ENCODE measurements around the gene PSME3IP1. TPM values are rescaled to one million over a fixed set of nuclear protein-coding genes. Genes with fewer than 3 reads are reported as not detected.

Gene PSME3IP1
- polyA plus RNA-seq, 1 of the 3 experiments (the other 2 are of a cell fraction), result 80.9 TPM

DNA sequence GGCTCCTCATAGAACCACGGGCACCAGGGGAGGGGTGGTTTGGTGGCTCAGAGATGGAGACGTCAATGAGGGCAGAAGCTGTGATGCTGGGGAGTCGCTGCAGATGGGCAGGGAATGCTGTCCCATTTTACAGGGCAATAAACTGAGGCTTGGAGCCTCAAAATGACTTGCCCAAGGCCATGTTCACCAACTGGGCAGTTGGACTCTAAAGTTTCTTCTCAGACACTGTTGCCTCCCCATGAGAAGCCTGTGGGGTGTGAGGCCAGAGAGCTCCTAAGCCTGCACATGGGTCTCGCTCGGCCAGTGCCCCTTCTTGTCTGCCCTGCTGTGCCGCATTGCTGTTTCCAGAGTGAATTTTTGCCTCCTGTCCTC lies 54.9 kb downstream of the PSME3IP1 start (continued):
- TF ChIP-seq RCOR1 (IDR thresholded peaks at IDR 0.05; ENCODE audit: low read length) (no peak), FOXJ3 (CRISPR knock-in tag; IDR thresholded peaks at IDR 0.05) (no peak), POLR2AphosphoS5 (IDR thresholded peaks at IDR 0.05; ENCODE audit: low read depth, low read length) (no peak), GABPA (IDR thresholded peaks at IDR 0.05; ENCODE audit: low read depth) (no peak), EP300 (IDR thresholded peaks at IDR 0.05; ENCODE audit: borderline replicate concordance in 1 of 2, low read depth in 1 of 2, low read length in 1 of 2) (no peak), RFX5 (IDR thresholded peaks at IDR 0.05; ENCODE audit: low read length) (no peak), YY1 (IDR thresholded peaks at IDR 0.05; ENCODE audit: low read depth) (no peak), MXI1 (IDR thresholded peaks at IDR 0.05; ENCODE audit: low read depth, low read length) (no peak), RXRA (IDR thresholded peaks at IDR 0.05; ENCODE audit: borderline replicate concordance, low read depth) (no peak), SIN3A (IDR thresholded peaks at IDR 0.05; ENCODE audit: borderline replicate concordance, low read depth, low read length) (no peak), EZH2phosphoT487 (IDR thresholded peaks at IDR 0.05; ENCODE audit: borderline replicate concordance, low read depth) (no peak)
- TF ChIP-seq, protein P1, sequence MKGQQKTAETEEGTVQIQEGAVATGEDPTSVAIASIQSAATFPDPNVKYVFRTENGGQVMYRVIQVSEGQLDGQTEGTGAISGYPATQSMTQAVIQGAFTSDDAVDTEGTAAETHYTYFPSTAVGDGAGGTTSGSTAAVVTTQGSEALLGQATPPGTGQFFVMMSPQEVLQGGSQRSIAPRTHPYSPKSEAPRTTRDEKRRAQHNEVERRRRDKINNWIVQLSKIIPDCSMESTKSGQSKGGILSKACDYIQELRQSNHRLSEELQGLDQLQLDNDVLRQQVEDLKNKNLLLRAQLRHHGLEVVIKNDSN (IDR thresholded peaks at IDR 0.05; ENCODE audit: borderline replicate concordance, low read depth), result no peak

DNA sequence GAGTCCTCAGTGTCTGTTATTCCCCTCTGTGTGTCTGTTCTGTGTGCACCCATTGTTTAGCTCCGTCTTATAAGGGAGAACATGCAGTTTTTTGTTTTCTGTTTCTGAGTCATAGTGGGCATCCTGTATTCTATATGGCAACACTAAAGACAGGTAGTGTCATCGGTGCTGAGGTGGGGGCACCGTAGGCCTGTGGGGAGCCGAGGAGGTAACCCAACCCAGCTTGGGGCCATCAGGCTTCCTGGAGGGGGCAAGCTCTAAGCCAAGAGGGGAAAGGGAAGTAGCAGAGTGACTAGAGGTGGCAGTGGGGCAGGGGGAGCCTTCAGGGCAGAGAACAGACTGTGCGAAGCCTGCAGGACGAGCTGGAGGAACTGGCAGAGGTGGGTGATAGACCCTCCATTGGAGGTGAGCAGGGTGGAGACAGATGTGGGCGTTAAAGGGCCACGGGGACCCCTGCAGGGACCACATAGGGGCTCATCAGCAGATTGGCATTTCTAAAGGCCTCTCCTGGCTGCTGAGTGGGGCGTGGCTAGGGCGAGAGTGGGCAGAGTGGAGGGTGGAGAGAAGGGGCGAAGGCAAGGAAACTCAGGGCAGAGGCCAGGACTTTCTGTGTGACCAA lies 57.0 kb downstream of the PSME3IP1 start:
- H3K4me1 ChIP-seq (ENCODE audit: control insufficient read depth in 1 of 2, insufficient read depth in 2 of 2, low read depth in 1 of 2, low read length in 1 of 2), result peaks cover 0 to 4% of the 10 kb centered on the region in 2 experiments; a peak in 1 of 4 replicates
- no peaks in the 10 kb centered on the region for H3K9me3 ChIP-seq
- POLR2A ChIA-PET, result no interaction called here
- no peak overlapping the region for H3K4me3 ChIP-seq (ENCODE audit: low read depth in 2 of 2, low read length in 1 of 2)
- CTCF ChIA-PET, result interaction anchor here (1.2 to 1.3 kb wide), 2 partner anchors 37 to 42 kb away, joined by 3 read pairs; partner anchors contain the start of gene CPNE2
- no peak overlapping the region for H3K9ac ChIP-seq
- no peaks in the 10 kb centered on the region for H3K79me2 ChIP-seq (ENCODE audit: insufficient read depth)
- H3K9me2 ChIP-seq, result no peaks in the 10 kb centered on the region
- no peaks in the 10 kb centered on the region for H4K20me1 ChIP-seq (ENCODE audit: insufficient read depth)
- TF ChIP-seq, protein P2, sequence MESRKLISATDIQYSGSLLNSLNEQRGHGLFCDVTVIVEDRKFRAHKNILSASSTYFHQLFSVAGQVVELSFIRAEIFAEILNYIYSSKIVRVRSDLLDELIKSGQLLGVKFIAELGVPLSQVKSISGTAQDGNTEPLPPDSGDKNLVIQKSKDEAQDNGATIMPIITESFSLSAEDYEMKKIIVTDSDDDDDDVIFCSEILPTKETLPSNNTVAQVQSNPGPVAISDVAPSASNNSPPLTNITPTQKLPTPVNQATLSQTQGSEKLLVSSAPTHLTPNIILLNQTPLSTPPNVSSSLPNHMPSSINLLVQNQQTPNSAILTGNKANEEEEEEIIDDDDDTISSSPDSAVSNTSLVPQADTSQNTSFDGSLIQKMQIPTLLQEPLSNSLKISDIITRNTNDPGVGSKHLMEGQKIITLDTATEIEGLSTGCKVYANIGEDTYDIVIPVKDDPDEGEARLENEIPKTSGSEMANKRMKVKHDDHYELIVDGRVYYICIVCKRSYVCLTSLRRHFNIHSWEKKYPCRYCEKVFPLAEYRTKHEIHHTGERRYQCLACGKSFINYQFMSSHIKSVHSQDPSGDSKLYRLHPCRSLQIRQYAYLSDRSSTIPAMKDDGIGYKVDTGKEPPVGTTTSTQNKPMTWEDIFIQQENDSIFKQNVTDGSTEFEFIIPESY (IDR thresholded peaks at IDR 0.05; ENCODE audit: borderline replicate concordance, low read depth), result no peak
- TF ChIP-seq, protein P3, sequence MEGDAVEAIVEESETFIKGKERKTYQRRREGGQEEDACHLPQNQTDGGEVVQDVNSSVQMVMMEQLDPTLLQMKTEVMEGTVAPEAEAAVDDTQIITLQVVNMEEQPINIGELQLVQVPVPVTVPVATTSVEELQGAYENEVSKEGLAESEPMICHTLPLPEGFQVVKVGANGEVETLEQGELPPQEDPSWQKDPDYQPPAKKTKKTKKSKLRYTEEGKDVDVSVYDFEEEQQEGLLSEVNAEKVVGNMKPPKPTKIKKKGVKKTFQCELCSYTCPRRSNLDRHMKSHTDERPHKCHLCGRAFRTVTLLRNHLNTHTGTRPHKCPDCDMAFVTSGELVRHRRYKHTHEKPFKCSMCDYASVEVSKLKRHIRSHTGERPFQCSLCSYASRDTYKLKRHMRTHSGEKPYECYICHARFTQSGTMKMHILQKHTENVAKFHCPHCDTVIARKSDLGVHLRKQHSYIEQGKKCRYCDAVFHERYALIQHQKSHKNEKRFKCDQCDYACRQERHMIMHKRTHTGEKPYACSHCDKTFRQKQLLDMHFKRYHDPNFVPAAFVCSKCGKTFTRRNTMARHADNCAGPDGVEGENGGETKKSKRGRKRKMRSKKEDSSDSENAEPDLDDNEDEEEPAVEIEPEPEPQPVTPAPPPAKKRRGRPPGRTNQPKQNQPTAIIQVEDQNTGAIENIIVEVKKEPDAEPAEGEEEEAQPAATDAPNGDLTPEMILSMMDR (IDR thresholded peaks at IDR 0.05), result no peak
- no peak for TF ChIP-seq YY1 (IDR thresholded peaks at IDR 0.05; ENCODE audit: low read depth)
- TF ChIP-seq, protein P4, sequence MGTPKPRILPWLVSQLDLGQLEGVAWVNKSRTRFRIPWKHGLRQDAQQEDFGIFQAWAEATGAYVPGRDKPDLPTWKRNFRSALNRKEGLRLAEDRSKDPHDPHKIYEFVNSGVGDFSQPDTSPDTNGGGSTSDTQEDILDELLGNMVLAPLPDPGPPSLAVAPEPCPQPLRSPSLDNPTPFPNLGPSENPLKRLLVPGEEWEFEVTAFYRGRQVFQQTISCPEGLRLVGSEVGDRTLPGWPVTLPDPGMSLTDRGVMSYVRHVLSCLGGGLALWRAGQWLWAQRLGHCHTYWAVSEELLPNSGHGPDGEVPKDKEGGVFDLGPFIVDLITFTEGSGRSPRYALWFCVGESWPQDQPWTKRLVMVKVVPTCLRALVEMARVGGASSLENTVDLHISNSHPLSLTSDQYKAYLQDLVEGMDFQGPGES (IDR thresholded peaks at IDR 0.05; ENCODE audit: low read depth, low read length), result no peak
- TF ChIP-seq EZH2phosphoT487 (IDR thresholded peaks at IDR 0.05; ENCODE audit: borderline replicate concordance, low read depth), result no peak
- no peak for TF ChIP-seq MXI1 (IDR thresholded peaks at IDR 0.05; ENCODE audit: low read depth, low read length)
- TF ChIP-seq MEF2A (IDR thresholded peaks at IDR 0.05; ENCODE audit: borderline replicate concordance, low read depth), result no peak
- TF ChIP-seq CHD2 (IDR thresholded peaks at IDR 0.05; ENCODE audit: low read length, partially characterized antibody), result no peak
- TF ChIP-seq, protein P5, sequence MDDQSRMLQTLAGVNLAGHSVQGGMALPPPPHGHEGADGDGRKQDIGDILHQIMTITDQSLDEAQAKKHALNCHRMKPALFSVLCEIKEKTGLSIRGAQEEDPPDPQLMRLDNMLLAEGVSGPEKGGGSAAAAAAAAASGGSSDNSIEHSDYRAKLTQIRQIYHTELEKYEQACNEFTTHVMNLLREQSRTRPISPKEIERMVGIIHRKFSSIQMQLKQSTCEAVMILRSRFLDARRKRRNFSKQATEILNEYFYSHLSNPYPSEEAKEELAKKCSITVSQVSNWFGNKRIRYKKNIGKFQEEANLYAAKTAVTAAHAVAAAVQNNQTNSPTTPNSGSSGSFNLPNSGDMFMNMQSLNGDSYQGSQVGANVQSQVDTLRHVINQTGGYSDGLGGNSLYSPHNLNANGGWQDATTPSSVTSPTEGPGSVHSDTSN (IDR thresholded peaks at IDR 0.05), result no peak
- TF ChIP-seq FOXJ3 (CRISPR knock-in tag; IDR thresholded peaks at IDR 0.05), result no peak
- WGBS (ENCODE audit: low lambda C conversion rate), result 96% methylated on average over 11 of the region's 11 CpGs
- H3F3A ChIP-seq (replicated peaks; ENCODE audit: insufficient read depth), result no peaks in the 10 kb centered on the region
- H2AFZ ChIP-seq (ENCODE audit: low read depth), result no peak overlapping the region
- H3K4me2 ChIP-seq, result no peak overlapping the region
- no peak overlapping the region for H3K27ac ChIP-seq (ENCODE audit: low read depth in 2 of 2, low read length in 1 of 2)
- no peaks in the 10 kb centered on the region for H3K36me3 ChIP-seq (replicated peaks in 1 of 2; ENCODE audit: control insufficient read depth in 1 of 2, insufficient read depth in 2 of 2, low read length in 1 of 2)
- no peaks in the 10 kb centered on the region for H3K27me3 ChIP-seq (ENCODE audit: insufficient read depth)
- DNase-seq, result no peak
